AG04449 (cell line): Measurements from ENCODE around the gene UBN1.
"Not testable (repeated sequence)": the region's sequence is repeated elsewhere in the genome, so short reads cannot be mapped to it uniquely, and the experiment has no call there.

Source experiments
- CTCF ChIA-PET: fragments of 350-600 bp; formaldehyde crosslinking; extraction: SDS; loops from one replicate; lab custom pipeline; 2021; ENCODE audit warnings: antibody characterized with exemption; lab: Yijun Ruan, JAX
- POLR2A ChIA-PET: fragments of 400-600, 350-600 bp; formaldehyde crosslinking; extraction: SDS; loops from one replicate; lab custom pipeline; 2020; ENCODE audit warnings: antibody characterized with exemption, inconsistent platforms; lab: Yijun Ruan, JAX
- DNase-seq: peaks from one replicate; pipeline ENCODE4 v3.0.0-alpha.2; 2010; ENCODE audit warnings: low read depth, low spot score
- H3K4me3 ChIP-seq: 2 replicates; pipeline ENCODE4 v1.5.1; 2011; ENCODE audit warnings: low read depth, mild to moderate bottlenecking, control low read depth, low read length
- CTCF ChIP-seq: IDR thresholded peaks from one replicate; pipeline ENCODE4 v1.5.1; 2011; ENCODE audit warnings: mild to moderate bottlenecking, moderate library complexity, low read length, control low read depth, inconsistent platforms; ENCODE audit not compliant: insufficient read depth; ENCODE audit errors: missing control alignments

UBN1 gene

DNA sequence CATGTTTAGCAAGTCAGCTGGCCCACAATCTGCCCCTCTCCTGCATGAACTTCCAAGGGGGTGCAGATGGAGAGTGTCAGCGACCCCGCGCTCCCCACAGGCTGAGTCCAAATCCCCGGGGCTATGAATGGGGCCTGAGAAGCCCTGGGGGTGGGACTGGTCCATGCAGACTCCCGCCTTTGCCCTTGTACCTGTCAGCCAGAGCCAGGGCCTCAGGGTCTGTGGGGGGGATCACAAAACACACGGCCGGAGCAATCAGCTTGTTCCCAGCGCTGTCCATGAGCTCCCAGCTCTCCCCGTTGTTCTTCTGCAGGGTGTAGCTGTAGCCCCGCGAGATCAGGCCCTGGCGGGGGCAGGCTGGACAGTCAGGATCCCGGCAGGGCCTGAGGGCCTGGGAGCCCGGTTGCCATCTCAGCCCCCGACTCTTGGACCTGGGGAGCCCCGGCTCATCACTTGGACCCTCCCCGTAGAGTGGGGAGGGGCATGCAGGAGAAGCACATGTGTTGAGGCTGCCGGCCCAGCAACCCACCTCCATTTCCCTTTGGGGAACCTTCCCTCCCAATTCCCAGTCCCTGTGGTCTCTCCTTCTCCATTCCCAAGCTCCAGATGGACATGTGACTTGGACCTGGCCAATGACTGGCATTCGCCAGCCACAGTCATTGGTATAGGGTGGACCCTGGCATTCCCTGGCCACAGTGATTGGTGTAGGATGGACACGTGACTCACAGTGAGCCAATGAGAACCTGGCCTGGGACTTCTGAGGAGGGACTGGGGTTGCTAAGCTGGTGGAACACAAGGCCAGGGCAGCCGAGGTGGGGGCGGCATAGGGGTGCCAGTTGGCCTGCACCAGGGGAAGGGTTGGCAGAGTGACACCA is 47.2 kb downstream of the UBN1 start:
- CTCF ChIA-PET = no interaction called here
- POLR2A ChIA-PET = no interaction called here
- no peak for DNase-seq
- TF ChIP-seq CTCF = no peak
- no peak overlapping the region for H3K4me3 ChIP-seq

DNA sequence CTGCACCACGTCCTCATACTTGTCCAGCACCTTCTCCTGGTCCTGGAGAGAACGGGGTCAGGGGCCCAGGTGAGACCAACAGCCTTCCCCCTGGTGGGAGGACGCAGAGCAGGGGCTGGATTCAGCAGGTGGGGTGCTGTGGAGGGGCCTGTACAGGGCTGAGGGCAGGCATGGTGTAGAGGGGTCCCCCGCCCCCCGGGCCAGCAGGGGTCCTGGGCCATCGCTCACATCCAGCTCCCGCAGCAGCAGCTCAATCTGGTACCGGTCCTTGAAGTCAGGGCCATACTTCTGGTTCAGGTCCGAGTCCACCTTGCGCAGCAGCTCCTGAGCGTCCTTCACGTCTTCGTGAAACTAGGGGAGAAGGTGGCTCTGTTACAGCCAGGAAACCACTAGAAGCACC is 48.1 kb downstream of the UBN1 start:
- DNase-seq = no peak
- H3K4me3 ChIP-seq = no peak overlapping the region
- POLR2A ChIA-PET = interaction anchor here (0.6 kb wide), 1 partner anchor 20 kb away, joined by 3 read pairs; no protein-coding TSS in a partner anchor
- CTCF ChIA-PET = no interaction called here
- no peak for TF ChIP-seq CTCF

DNA sequence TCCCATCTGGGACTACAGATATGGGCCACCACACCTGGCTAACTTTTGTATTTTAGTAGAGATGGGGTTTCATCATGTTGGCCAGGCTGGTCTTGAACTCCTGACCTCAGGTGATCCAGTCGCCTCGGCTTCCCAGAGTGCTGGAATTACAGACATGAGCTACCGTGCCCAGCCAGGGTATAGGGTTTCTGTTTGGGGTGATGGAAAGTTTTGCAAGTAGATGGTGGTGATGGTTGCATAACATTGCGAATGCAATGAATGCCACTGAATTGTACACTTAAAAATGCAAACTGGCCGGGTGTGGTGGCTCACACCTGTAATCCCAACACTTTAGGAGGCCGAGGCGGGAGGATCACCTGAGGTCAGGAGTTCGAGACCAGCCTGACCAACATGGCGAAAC is 49.5 kb downstream of the UBN1 start:
- DNase-seq, CTCF ChIA-PET, H3K4me3 ChIP-seq, POLR2A ChIA-PET: not testable (repeated sequence)

DNA sequence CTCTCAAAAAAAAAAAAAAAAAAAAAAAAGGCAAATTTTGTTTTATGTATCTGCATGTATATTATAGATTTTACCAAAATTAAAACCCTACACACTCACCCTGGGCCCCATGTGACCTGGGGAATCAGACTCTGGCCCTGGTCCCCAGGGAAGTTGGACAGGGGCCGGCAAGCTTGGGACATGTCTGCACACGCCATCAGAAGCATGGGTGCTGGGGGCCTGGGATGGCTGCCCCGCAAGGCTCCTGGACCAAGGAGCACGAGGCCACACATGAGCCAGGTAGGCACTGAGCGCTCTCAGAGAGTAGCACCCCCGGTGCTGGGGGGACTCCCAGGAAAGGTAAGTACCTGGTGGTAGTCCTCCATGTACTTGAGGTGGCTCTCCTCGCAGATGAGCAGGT is 50.0 kb downstream of the UBN1 start:
- CTCF ChIA-PET = no interaction called here
- no peak overlapping the region for H3K4me3 ChIP-seq
- POLR2A ChIA-PET = no interaction called here

DNA sequence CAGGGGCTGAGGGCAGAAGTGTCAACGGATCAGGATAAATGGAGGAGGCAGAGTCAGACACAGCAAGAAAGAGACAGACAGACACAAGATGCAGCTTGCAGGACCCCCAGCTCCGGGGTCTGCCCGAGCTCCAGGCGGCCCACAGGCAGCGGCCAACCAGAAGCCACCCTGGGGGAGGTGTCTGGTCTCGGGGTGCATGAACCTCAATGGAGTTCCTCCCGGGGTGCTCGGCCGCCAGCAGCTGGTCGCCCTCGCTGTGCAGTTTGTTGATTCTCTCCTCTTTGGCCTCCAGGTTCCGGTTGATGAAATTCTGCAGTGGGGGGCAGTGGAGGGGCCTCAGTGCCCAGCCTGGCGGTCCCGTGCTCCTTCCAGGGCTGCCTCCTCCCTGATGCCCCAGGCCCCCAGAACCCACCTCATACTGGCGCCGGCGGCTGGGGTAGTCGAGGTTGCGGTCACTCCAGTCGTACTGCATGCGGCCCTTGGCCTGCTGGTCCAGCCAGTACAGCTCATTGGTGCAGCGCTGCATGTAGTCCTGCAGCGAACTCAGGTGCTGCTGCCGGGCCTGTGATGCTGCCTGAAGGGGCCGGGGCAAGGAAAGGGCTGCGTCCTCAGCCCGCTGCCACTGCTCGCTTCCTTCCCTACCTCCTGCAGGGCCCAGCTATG is 51.7 kb downstream of the UBN1 start:
- ChIA-PET POLR2A (no interaction called here), CTCF (interaction anchor here (1.2 kb wide), 1 partner anchor 31 kb away, joined by 3 read pairs; no protein-coding TSS in a partner anchor)
- TF ChIP-seq CTCF = no peak
- no peak overlapping the region for H3K4me3 ChIP-seq
- DNase-seq = no peak

More for the DNA sequence above, 50.0 kb downstream of the UBN1 start:
- TF ChIP-seq CTCF = no peak
- DNase-seq = no peak

DNA sequence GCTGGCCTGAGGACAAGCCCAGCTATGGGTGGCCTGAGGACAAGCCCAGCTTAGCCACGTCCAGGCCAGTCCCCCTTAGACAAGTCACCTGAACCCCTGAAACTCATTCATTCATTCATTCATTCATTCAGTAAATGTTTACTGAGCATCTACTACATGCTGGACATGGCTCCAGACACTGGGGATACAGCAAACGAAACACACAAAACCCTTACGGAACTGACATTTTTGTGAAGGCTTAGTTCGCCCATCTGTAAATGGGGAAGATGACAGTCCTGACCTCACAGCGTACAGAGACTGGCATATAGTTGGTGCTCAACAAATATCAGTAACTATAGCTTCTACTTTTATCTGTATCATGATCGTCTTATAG is 52.2 kb downstream of the UBN1 start:
- no peak overlapping the region for H3K4me3 ChIP-seq
- CTCF ChIA-PET = interaction anchor here (1.2 kb wide), 1 partner anchor 32 kb away, joined by 3 read pairs; no protein-coding TSS in a partner anchor
- no peak for DNase-seq
- POLR2A ChIA-PET = no interaction called here
- no peak for TF ChIP-seq CTCF
